Smooth muscle cell (in vitro differentiated cells): ENCODE measurements around the gene SFPQ. TPM values are rescaled to one million over a fixed set of nuclear protein-coding genes. Genes with fewer than 3 reads are reported as not detected.
A peak's percentile ranks its signal among the peaks of the same experiment; 100 is the strongest.

Experiments used
- DNase-seq: peaks from one replicate; lab custom pipeline; 2025; ENCODE audit not compliant: unreplicated experiment; lab: John Stamatoyannopoulos, UW
- H2AFZ ChIP-seq: fragments of 200-600 bp; sonication (generic); 2 replicates; pipeline ENCODE4 v1.6.0; 2016; ENCODE audit warnings: antibody characterized with exemption, low read depth, mild to moderate bottlenecking
- H3F3A ChIP-seq: fragments of 200-600 bp; sonication (generic); 2 replicates; pipeline ENCODE4 v1.6.0; 2017; ENCODE audit warnings: antibody characterized with exemption, low read depth
- H3K27ac ChIP-seq: fragments of 200-600 bp; sonication (generic); 2 replicates; pipeline ENCODE4 v1.5.1; 2016; ENCODE audit warnings: low read depth, mild to moderate bottlenecking
- H3K27me3 ChIP-seq: fragments of 200-600 bp; sonication (generic); 2 replicates; pipeline ENCODE4 v1.6.1; 2016; ENCODE audit warnings: low read depth, mild to moderate bottlenecking
- H3K36me3 ChIP-seq: fragments of 200-600 bp; sonication (generic); 2 replicates; pipeline ENCODE4 v1.5.1; 2016; ENCODE audit warnings: low read depth
- H3K4me1 ChIP-seq: fragments of 200-600 bp; sonication (generic); 2 replicates; pipeline ENCODE4 v1.5.1; 2016; ENCODE audit warnings: low read depth
- H3K4me2 ChIP-seq: fragments of 200-600 bp; sonication (generic); 2 replicates; pipeline ENCODE4 v1.6.0; 2016; ENCODE audit warnings: mild to moderate bottlenecking
- H3K4me3 ChIP-seq: fragments of 200-600 bp; sonication (generic); 2 replicates; pipeline ENCODE4 v1.5.1; 2016; ENCODE audit warnings: mild to moderate bottlenecking
- H3K79me2 ChIP-seq: fragments of 200-600 bp; sonication (generic); 2 replicates; pipeline ENCODE4 v1.6.0; 2016; ENCODE audit warnings: low read depth, mild to moderate bottlenecking
- H3K9ac ChIP-seq: fragments of 200-600 bp; sonication (generic); 2 replicates; pipeline ENCODE4 v1.6.0; 2016; ENCODE audit warnings: low read depth
- H3K9me3 ChIP-seq: fragments of 200-600 bp; sonication (generic); replicated peaks from 2 replicates; pipeline ENCODE4 v1.5.1; 2016; ENCODE audit warnings: low read depth
- H4K20me1 ChIP-seq: fragments of 200-600 bp; sonication (generic); 2 replicates; pipeline ENCODE4 v1.6.0; 2016; ENCODE audit warnings: low read depth
- WGBS: methylation state at CpG from one replicate; pipeline ENCODE4 v1.1.7; 2016; ENCODE audit warnings: low lambda C conversion rate; 5-methylcytosine and 5-hydroxymethylcytosine counted together
- polyA plus RNA-seq: library from polyadenylated mRNA; unstranded; fragments of >200 nt; fragmentation: Nextera tagmentation; extraction: Ambion mirVana; gene quantifications from 2 replicates; pipeline ENCODE4 v1.2.1, GENCODE V29; 2016
- total RNA-seq: library from RNA; depleted of rRNA; stranded (reverse); fragments of >200 nt; gene quantifications from 2 replicates; pipeline ENCODE4 v1.2.3, GENCODE V29; 2014
- TF ChIP-seq, protein P1 (sequence below): fragments of 200-600 bp; sonication (generic); IDR thresholded peaks from 2 replicates; pipeline ENCODE4 v1.5.1; 2017; ENCODE audit warnings: borderline replicate concordance, mild to moderate bottlenecking, antibody characterized with exemption; ENCODE audit not compliant: insufficient read depth, poor library complexity, severe bottlenecking

SFPQ gene
- total and polyA plus RNA-seq, 2 experiments from 2014 or later, result 73.0 to 119 TPM

- 96% methylated on average over 4 of the region's 4 CpGs for WGBS
- Histone ChIP-seq H3K9me3 (no peaks in the 10 kb centered on the region), H3K9ac (no peak overlapping the region), H4K20me1 (peaks cover 88% of the 10 kb centered on the region), H3K27ac (peak overlapping the region; percentile 20), H2AFZ (no peak overlapping the region), H3F3A (peaks cover 59% of the 10 kb centered on the region), H3K27me3 (no peaks in the 10 kb centered on the region), H3K36me3 (peaks cover 39% of the 10 kb centered on the region), H3K4me2 (no peak overlapping the region), H3K79me2 (peaks cover 34% of the 10 kb centered on the region), H3K4me1 (no peaks in the 10 kb centered on the region), H3K4me3 (no peak overlapping the region)
- DNase-seq, result no peak
- TF ChIP-seq, protein P1, sequence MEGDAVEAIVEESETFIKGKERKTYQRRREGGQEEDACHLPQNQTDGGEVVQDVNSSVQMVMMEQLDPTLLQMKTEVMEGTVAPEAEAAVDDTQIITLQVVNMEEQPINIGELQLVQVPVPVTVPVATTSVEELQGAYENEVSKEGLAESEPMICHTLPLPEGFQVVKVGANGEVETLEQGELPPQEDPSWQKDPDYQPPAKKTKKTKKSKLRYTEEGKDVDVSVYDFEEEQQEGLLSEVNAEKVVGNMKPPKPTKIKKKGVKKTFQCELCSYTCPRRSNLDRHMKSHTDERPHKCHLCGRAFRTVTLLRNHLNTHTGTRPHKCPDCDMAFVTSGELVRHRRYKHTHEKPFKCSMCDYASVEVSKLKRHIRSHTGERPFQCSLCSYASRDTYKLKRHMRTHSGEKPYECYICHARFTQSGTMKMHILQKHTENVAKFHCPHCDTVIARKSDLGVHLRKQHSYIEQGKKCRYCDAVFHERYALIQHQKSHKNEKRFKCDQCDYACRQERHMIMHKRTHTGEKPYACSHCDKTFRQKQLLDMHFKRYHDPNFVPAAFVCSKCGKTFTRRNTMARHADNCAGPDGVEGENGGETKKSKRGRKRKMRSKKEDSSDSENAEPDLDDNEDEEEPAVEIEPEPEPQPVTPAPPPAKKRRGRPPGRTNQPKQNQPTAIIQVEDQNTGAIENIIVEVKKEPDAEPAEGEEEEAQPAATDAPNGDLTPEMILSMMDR, result no peak
Observed at GRCh38 chr1:35177237-35177786, 15.6 kb downstream of the SFPQ start.

- TF ChIP-seq, protein P1, result no peak
- Histone ChIP-seq H3K4me1 (no peaks in the 10 kb centered on the region), H3K79me2 (peaks cover 17% of the 10 kb centered on the region), H3K9ac (no peak overlapping the region), H3K27ac (no peak overlapping the region), H3K4me3 (no peak overlapping the region), H3K36me3 (peaks cover 24% of the 10 kb centered on the region), H2AFZ (no peak overlapping the region), H3K9me3 (no peaks in the 10 kb centered on the region), H4K20me1 (peaks cover 71% of the 10 kb centered on the region), H3F3A (peaks cover 53% of the 10 kb centered on the region), H3K27me3 (no peaks in the 10 kb centered on the region), H3K4me2 (no peak overlapping the region)
- DNase-seq, result no peak
- 100% methylated on average over 1 of the region's 1 CpG for WGBS
Observed at GRCh38 chr1:35175602-35176001, 17.3 kb downstream of the SFPQ start.

DNA sequence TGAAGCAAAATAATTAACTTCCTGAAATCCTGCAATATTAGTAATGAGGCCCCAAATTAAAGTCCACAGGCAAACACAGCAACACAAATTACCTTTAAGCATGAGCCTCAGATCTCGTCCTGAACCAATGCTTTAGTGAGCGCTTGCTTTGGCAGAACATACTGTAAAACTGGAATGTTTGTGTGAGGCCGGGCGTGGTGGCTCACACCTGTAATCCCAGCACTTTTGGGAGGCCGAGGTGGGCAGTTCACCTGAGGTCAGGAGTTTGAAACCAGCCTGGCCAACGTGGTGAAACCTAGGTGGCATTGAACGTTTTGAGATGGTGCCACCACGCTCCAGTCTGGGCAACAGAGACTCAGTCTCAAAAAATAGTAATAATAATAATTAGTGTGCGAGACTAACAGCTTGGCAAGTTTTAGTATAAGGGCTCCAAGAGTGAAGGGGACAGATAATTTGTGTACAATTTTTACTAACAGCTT, 17.8 kb downstream of the SFPQ start:
- Histone ChIP-seq H3K27ac (no peak overlapping the region), H3K36me3 (peaks cover 20% of the 10 kb centered on the region), H3K4me1 (no peaks in the 10 kb centered on the region), H3K4me3 (no peak overlapping the region), H3K79me2 (peaks cover 13% of the 10 kb centered on the region), H3K27me3 (no peaks in the 10 kb centered on the region), H3K9ac (no peak overlapping the region), H4K20me1 (peaks cover 66% of the 10 kb centered on the region), H3F3A (peaks cover 49% of the 10 kb centered on the region), H3K4me2 (no peak overlapping the region), H2AFZ (no peak overlapping the region), H3K9me3 (no peaks in the 10 kb centered on the region)
- TF ChIP-seq, protein P1, result no peak
- DNase-seq, result no peak
- 94% methylated on average over 9 of the region's 9 CpGs for WGBS
